Measurements from ENCODE around the gene PGS1.

PGS1 gene

GRCh38 chr17:78368854-78369495 lies 9.5 kb upstream of the PGS1 start:
- ChIA-PET CTCF (interaction anchor here (1.1 to 2.1 kb wide), 7 partner anchors 8 to 67 kb away, joined by 3 to 14 read pairs (median 4); no protein-coding TSS in a partner anchor), POLR2A (interaction anchor here (1.1 kb wide), 1 partner anchor 9 kb away, joined by 4 read pairs; the partner anchor contains the start of gene SOCS3)
- TF ChIP-seq, protein P1, sequence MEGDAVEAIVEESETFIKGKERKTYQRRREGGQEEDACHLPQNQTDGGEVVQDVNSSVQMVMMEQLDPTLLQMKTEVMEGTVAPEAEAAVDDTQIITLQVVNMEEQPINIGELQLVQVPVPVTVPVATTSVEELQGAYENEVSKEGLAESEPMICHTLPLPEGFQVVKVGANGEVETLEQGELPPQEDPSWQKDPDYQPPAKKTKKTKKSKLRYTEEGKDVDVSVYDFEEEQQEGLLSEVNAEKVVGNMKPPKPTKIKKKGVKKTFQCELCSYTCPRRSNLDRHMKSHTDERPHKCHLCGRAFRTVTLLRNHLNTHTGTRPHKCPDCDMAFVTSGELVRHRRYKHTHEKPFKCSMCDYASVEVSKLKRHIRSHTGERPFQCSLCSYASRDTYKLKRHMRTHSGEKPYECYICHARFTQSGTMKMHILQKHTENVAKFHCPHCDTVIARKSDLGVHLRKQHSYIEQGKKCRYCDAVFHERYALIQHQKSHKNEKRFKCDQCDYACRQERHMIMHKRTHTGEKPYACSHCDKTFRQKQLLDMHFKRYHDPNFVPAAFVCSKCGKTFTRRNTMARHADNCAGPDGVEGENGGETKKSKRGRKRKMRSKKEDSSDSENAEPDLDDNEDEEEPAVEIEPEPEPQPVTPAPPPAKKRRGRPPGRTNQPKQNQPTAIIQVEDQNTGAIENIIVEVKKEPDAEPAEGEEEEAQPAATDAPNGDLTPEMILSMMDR (IDR thresholded peaks at IDR 0.05; ENCODE audit: control extremely low read depth, extremely low read depth, low read depth, missing control alignments): no peak
- no peak for DNase-seq (ENCODE audit: extremely low spot score)

DNA sequence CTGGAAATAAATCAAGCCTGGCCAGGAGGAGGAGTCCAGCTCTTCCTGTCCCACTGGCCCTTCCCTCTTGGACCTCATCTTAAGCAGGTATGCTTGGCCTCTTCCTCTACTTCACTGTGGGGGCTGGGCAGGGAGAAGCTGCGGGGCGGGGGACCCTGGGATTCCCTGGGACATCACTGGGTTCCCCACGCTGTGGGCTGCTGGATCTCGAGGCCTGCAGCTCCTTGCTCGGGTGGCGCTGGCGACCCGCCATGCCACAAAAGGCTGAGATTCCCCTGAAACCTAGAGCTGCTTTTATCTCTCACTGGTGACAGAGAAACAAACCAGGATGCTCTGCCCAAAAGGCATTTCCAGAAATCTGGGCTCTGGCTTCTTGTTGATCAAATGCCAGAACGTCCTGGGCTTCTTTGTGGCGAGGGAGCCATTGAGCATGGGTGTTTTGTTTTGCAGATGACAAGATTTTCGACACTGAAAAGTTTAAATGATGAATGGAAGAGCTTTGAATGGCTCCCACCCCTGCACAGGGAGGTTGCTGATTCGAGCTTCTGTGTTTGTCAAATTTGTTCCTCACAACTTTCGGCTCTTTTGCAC lies 8.6 kb upstream of the PGS1 start:
- TF ChIP-seq, protein P1 (IDR thresholded peaks at IDR 0.05; ENCODE audit: control extremely low read depth, extremely low read depth, low read depth, missing control alignments): no peak
- POLR2A ChIA-PET: no interaction called here
- CTCF ChIA-PET: interaction anchor here (1.1 to 2.1 kb wide), 6 partner anchors 9 to 66 kb away, joined by 3 to 14 read pairs (median 4); no protein-coding TSS in a partner anchor
- DNase-seq (ENCODE audit: extremely low spot score): no peak

DNA sequence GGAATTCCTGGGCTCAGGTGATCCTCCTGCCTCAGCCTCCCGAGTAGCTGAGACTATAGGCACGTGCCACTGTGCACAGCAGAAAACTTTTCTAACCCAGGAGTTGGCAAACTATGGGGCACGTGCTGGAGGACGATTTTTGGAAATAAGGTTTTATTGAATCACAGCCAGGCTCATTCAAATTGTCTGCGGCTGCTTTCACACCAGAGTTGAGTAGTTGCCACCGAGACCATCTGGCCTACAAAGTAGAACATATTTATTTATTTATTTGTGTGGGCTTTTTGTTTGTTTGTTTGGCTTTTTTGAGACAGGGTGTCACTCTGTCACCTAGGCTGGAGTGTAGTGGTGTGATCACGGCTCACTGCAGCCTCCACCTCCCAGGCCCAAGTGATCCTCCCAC lies 7.4 kb upstream of the PGS1 start:
- no peak for DNase-seq (ENCODE audit: extremely low spot score)
- CTCF ChIA-PET: interaction anchor here (2.1 kb wide), 1 partner anchor 10 kb away, joined by 14 read pairs; no protein-coding TSS in a partner anchor
- POLR2A ChIA-PET: no interaction called here
- TF ChIP-seq, protein P1 (IDR thresholded peaks at IDR 0.05; ENCODE audit: control extremely low read depth, extremely low read depth, low read depth, missing control alignments): no peak

DNA sequence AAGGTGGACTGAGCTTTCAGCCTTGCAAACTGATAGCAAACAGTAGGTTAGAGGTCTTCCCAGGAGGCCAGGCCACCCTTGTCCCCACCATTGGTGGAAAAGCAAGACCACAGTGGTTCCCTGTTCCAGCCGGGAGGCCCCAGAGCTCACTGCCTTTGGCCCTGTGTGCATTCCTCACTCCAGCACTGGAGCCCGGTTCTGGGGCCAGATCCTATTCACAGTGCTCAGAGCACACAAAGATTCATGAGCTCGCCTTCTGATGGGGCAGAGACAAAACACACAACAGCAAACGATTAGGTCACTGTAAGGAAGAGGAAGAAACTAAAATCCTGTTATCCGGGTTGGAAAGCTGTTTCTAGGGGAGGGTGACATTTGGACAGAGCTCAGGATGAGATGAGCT lies 5.6 kb upstream of the PGS1 start:
- TF ChIP-seq, protein P1 (IDR thresholded peaks at IDR 0.05; ENCODE audit: control extremely low read depth, extremely low read depth, low read depth, missing control alignments): no peak
- CTCF ChIA-PET: interaction anchor here (1.1 to 6.6 kb wide), 4 partner anchors 10 to 49 kb away, joined by 3 to 36 read pairs (median 4); partner anchors contain the start of gene SOCS3
- POLR2A ChIA-PET: no interaction called here
- no peak for DNase-seq (ENCODE audit: extremely low spot score)

- CTCF ChIA-PET: interaction anchor here (1.9 to 6.6 kb wide), 2 partner anchors 14 to 48 kb away, joined by 5 to 36 read pairs; partner anchors contain the start of gene SOCS3
- TF ChIP-seq, protein P1 (IDR thresholded peaks at IDR 0.05; ENCODE audit: control extremely low read depth, extremely low read depth, low read depth, missing control alignments): no peak
- POLR2A ChIA-PET: no interaction called here
- no peak for DNase-seq (ENCODE audit: extremely low spot score)
Observed at GRCh38 chr17:78374189-78374588, 4.3 kb upstream of the PGS1 start.

- TF ChIP-seq, protein P1 (IDR thresholded peaks at IDR 0.05; ENCODE audit: control extremely low read depth, extremely low read depth, low read depth, missing control alignments): no peak
- POLR2A ChIA-PET: no interaction called here
- DNase-seq (ENCODE audit: extremely low spot score): no peak
- CTCF ChIA-PET: interaction anchor here (1.9 to 6.6 kb wide), 3 partner anchors 11 to 47 kb away, joined by 5 to 36 read pairs (median 17); partner anchors contain the start of gene SOCS3
Observed at GRCh38 chr17:78374631-78375274, 3.7 kb upstream of the PGS1 start.
